Memory B cell (primary cell): ENCODE results near the gene UNC119B.

Experiments
- ATAC-seq: fragments of 150-1000 bp; cut with Tn5 transposase; 2 replicates; pipeline ENCODE4 v1.10.0; 2021; ENCODE audit warnings: low read depth, mild to moderate bottlenecking, moderate library complexity
- DNase-seq, 2 donors: peaks; one replicate each; pipeline ENCODE4 v3.0.0; 2022; ENCODE audit warnings: low spot score in 2 of 2
- H3K27ac Mint-ChIP-seq: one replicate; pipeline ENCODE4 v1.8.0; 2022; ENCODE audit warnings: mild to moderate bottlenecking, moderate library complexity, mixed read lengths
- H3K27me3 Mint-ChIP-seq: one replicate; pipeline ENCODE4 v1.8.0; 2022; ENCODE audit warnings: mixed read lengths
- H3K36me3 Mint-ChIP-seq: one replicate; pipeline ENCODE4 v1.8.0; 2022; ENCODE audit warnings: mild to moderate bottlenecking, mixed read lengths
- H3K4me1 Mint-ChIP-seq: one replicate; pipeline ENCODE4 v1.8.0; 2022; ENCODE audit warnings: mixed read lengths
- H3K4me3 Mint-ChIP-seq: one replicate; pipeline ENCODE4 v1.8.0; 2022; ENCODE audit warnings: mild to moderate bottlenecking, moderate library complexity, mixed read lengths
- H3K9me3 Mint-ChIP-seq: one replicate; pipeline ENCODE4 v1.8.0; 2022; ENCODE audit warnings: mixed read lengths

Gene UNC119B

DNA sequence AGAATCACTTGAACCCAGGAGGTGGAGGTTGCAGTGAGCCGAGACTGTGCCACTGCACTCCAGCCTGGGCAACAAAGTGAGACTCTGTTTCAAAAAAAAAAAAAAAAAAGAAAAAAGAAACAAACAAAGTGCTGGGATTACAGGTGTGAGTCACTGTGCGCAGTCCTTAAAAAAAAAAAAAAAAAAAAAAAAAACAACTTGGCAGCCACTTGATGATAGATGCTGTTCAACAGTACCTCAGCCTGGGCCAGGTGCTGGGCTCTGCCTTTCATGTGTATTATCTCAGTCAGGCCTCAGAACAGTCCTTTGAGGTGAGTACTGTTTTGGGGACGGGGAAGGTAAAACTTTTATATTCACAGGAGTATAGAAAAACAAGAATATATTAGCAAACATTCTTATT, 24.9 kb downstream of the UNC119B start:
- Mint-ChIP-seq H3K36me3 (peaks cover 13% of the 10 kb centered on the region), H3K27ac (no peak overlapping the region), H3K9me3 (no peaks in the 10 kb centered on the region), H3K4me3 (no peak overlapping the region), H3K27me3 (no peaks in the 10 kb centered on the region), H3K4me1 (no peaks in the 10 kb centered on the region)
- ATAC-seq (no peak), DNase-seq (no peak)

DNA sequence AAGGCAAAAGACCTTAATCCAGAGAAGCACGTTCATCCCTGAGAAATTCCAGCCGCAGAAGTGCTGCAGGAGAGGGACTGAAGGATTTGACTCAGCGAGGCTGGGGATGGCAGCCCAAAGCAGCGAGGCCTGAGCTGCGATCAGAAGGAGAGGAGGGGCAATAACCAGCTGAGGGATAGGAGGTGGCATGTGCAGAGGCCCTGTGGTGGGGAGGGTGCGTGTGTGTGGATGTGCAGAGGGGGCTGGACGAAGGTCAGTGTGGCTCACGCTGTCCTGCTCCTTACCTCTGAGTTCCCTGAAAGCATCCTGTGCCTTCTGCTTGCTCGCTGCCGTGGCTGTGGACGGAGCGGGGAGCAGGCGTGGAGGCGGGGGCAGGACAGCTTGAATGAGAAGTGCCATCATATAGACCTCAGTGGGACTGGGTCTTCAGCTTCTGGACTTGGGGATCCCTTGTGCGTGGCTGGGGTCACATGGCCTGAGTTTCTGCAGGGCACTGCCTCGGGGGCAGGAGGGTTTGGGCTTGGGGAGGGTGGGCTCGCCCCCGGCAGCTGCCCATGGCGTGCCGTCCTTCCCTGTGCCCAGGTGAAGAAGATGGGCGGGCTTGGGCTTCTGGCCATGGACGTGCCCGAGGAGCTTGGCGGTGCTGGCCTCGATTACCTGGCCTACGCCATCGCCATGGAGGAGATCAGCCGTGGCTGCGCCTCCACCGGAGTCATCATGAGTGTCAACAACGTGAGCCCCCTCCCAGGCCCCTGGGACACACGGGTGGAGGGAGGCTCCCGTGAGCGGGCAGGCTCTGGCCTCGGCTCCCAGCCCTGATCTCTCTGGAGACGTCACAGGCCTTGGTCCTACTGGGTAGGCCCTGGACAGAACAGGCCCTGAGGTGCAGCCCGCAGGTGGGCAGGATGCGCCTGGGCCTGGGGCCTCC, 26.4 kb downstream of the UNC119B start:
- no peaks in the 10 kb centered on the region for H3K27me3 Mint-ChIP-seq
- ATAC-seq = no peak
- no peak overlapping the region for H3K27ac Mint-ChIP-seq
- peaks cover 8% of the 10 kb centered on the region for H3K36me3 Mint-ChIP-seq
- H3K9me3 Mint-ChIP-seq = no peaks in the 10 kb centered on the region
- no peak overlapping the region for H3K4me3 Mint-ChIP-seq
- H3K4me1 Mint-ChIP-seq = no peaks in the 10 kb centered on the region
- no peak for DNase-seq

DNA sequence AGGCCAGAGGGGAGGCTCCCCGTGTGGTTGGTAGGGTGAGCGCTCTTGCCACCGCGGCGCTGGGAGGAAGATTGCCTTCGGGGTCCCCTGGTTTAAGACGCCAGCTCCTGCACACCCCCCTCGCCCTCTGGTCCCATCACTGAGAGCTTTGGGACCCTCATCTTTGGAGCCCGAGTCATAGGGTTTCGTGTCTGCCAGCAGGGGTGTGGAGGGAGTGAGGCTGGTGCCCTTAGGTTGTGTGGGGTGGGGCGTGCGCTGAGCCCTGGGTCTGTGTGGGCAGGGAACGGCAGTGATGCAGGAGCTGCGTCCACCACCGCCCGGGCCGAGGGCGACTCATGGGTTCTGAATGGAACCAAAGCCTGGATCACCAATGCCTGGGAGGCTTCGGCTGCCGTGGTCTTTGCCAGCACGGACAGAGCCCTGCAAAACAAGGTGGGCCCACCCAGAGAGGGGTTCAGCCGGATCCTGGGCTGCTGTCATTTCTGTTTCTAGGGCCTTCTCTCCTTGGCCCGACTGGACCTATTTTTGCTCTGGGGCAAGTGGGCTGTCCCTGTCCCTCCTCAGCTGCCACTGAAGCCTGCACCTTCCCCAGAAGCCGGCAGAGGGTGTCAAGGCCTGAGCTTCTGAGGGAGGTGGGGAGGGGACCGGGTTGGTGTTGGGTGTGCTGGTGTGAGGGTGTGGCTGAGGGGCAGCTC, 27.4 kb downstream of the UNC119B start:
- Mint-ChIP-seq H3K27me3 (no peaks in the 10 kb centered on the region), H3K4me1 (no peaks in the 10 kb centered on the region), H3K4me3 (no peak overlapping the region), H3K36me3 (peaks cover 8% of the 10 kb centered on the region), H3K27ac (no peak overlapping the region), H3K9me3 (no peaks in the 10 kb centered on the region)
- ATAC-seq (no peak), DNase-seq (no peak)

DNA sequence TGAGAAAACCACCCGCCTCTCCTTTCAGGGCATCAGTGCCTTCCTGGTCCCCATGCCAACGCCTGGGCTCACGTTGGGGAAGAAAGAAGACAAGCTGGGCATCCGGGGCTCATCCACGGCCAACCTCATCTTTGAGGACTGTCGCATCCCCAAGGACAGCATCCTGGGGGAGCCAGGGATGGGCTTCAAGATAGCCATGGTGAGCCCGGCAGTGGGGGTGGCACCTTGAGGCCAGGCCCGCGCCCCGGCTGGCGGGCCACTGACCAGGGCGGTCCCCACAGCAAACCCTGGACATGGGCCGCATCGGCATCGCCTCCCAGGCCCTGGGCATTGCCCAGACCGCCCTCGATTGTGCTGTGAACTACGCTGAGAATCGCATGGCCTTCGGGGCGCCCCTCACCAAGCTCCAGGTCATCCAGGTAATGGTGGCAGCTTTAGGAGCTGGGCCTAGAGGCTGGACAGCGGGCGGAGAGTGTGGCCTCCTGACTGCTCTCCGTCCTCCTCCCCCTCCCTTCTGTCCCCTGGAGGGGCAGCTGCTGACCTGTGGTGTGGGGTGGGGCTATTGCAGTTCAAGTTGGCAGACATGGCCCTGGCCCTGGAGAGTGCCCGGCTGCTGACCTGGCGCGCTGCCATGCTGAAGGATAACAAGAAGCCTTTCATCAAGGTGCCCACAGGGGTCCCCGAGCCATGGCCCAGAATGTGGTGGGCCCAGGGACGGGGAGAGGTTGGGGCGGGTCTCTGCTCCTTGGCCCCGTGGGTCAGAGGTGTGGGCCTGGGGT, 28.2 kb downstream of the UNC119B start:
- H3K27me3 Mint-ChIP-seq = no peaks in the 10 kb centered on the region
- H3K36me3 Mint-ChIP-seq = peaks cover 8% of the 10 kb centered on the region
- no peaks in the 10 kb centered on the region for H3K4me1 Mint-ChIP-seq
- no peak overlapping the region for H3K4me3 Mint-ChIP-seq
- no peak overlapping the region for H3K27ac Mint-ChIP-seq
- DNase-seq (no peak), ATAC-seq (no peak)
- no peaks in the 10 kb centered on the region for H3K9me3 Mint-ChIP-seq

GRCh38 chr12:120739031-120739762, 28.9 kb downstream of the UNC119B start:
- DNase-seq (no peak), ATAC-seq (no peak)
- no peaks in the 10 kb centered on the region for H3K4me1 Mint-ChIP-seq
- no peak overlapping the region for H3K27ac Mint-ChIP-seq
- H3K4me3 Mint-ChIP-seq = no peak overlapping the region
- H3K27me3 Mint-ChIP-seq = peaks cover 2% of the 10 kb centered on the region
- peaks cover 4% of the 10 kb centered on the region for H3K36me3 Mint-ChIP-seq
- no peaks in the 10 kb centered on the region for H3K9me3 Mint-ChIP-seq

- H3K27ac Mint-ChIP-seq = no peak overlapping the region
- H3K4me1 Mint-ChIP-seq = no peaks in the 10 kb centered on the region
- peaks cover 2% of the 10 kb centered on the region for H3K36me3 Mint-ChIP-seq
- no peaks in the 10 kb centered on the region for H3K9me3 Mint-ChIP-seq
- no peak overlapping the region for H3K4me3 Mint-ChIP-seq
- H3K27me3 Mint-ChIP-seq = peaks cover 2% of the 10 kb centered on the region
- ATAC-seq = no peak
- DNase-seq = no peak
Measured at GRCh38 chr12:120739821-120740613, 29.8 kb downstream of the UNC119B start.

DNA sequence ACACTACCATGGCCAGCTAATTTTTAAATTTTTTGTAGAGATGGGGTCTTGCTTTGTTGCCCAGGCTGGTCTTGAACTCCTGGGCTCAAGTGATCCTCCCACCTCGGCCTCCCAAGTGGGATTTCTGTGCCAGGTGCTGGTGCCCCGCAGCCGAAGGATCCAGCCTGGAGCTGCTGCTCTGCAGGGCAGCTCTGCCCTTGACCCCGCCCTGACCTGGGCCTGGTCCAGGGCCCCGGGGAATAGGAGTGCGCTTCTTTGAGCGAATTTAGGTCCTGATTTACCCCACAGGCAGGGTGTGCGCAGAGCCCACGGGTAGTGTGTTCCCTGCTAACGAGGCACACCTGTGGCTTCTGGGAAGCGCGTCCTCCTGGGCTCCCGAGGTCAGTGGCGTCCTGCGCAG, 30.6 kb downstream of the UNC119B start:
- Mint-ChIP-seq H3K9me3 (no peaks in the 10 kb centered on the region), H3K27ac (no peak overlapping the region), H3K4me1 (no peaks in the 10 kb centered on the region), H3K27me3 (peaks cover 2% of the 10 kb centered on the region), H3K4me3 (no peak overlapping the region), H3K36me3 (peaks cover 2% of the 10 kb centered on the region)
- no peak for ATAC-seq
- no peak for DNase-seq

- Mint-ChIP-seq H3K4me3 (no peak overlapping the region), H3K27ac (no peak overlapping the region), H3K9me3 (no peaks in the 10 kb centered on the region), H3K27me3 (peaks cover 2% of the 10 kb centered on the region), H3K36me3 (no peaks in the 10 kb centered on the region), H3K4me1 (no peaks in the 10 kb centered on the region)
- ATAC-seq (no peak), DNase-seq (no peak)
Measured at GRCh38 chr12:120741476-120742421, 31.5 kb downstream of the UNC119B start.

- no peaks in the 10 kb centered on the region for H3K4me1 Mint-ChIP-seq
- no peak for DNase-seq
Measured at GRCh38 chr12:120744922-120745493, 34.8 kb downstream of the UNC119B start.

DNA sequence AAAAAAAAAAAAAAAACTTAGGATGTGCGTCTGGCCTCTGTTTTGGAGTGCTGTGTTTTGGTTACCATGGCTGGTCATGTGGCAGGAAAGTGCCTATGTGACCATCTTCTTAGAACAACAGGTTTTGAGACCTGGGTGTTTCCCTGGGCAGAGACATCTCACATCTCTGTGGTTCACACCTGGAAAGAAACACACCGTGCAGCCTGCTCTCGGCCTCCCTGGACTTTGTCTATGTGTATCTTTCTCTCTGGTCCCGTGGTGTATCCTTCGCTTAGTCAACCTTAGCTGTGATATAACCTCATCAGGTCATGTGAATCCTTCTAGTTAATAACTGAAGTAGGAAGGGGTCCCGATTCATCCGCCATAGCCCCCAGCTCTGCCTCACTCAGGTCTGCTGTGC, 38.0 kb downstream of the UNC119B start:
- no peak for DNase-seq
- peaks cover 2% of the 10 kb centered on the region for H3K27me3 Mint-ChIP-seq
- ATAC-seq = peak; percentile 39

More at GRCh38 chr12:120744922-120745493, 34.8 kb downstream of the UNC119B start:
- no peaks in the 10 kb centered on the region for H3K36me3 Mint-ChIP-seq
- H3K4me3 Mint-ChIP-seq = no peak overlapping the region
- no peaks in the 10 kb centered on the region for H3K9me3 Mint-ChIP-seq
- no peak for ATAC-seq
- H3K27me3 Mint-ChIP-seq = peaks cover 2% of the 10 kb centered on the region
- H3K27ac Mint-ChIP-seq = no peak overlapping the region

GRCh38 chr12:120749256-120749655, 39.0 kb downstream of the UNC119B start:
- DNase-seq (no peak), ATAC-seq (no peak)
- Mint-ChIP-seq H3K9me3 (peaks cover 1% of the 10 kb centered on the region), H3K27ac (no peak overlapping the region), H3K36me3 (peaks cover 1% of the 10 kb centered on the region), H3K4me1 (peaks cover 2% of the 10 kb centered on the region), H3K4me3 (no peak overlapping the region), H3K27me3 (peaks cover 1% of the 10 kb centered on the region)

More for the DNA sequence above, 38.0 kb downstream of the UNC119B start:
- Mint-ChIP-seq H3K27ac (no peak overlapping the region), H3K36me3 (no peaks in the 10 kb centered on the region), H3K9me3 (no peaks in the 10 kb centered on the region), H3K4me1 (no peaks in the 10 kb centered on the region), H3K4me3 (no peak overlapping the region)

DNA sequence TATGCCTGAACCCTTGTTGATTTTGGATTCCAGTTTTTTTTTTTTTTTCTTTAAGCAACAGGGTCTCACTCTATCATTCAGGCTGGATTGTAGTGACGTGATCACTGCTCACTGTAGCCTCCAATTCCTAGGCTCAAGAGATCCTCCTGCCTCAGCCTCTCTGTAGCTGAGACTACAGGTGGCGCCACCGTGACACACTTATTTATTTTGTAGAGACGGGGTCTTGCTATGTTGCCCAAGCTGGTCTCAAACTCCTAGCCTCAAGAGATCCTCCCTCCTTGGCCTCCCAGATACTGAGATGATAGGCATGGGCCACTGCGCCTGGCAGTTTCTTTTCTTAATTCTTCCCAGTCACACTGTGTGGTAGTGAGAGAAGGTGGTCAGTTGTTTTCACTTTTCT, 40.5 kb downstream of the UNC119B start:
- Mint-ChIP-seq H3K27ac (no peak overlapping the region), H3K9me3 (peaks cover 7% of the 10 kb centered on the region), H3K27me3 (peaks cover 1% of the 10 kb centered on the region), H3K4me1 (peaks cover 2% of the 10 kb centered on the region), H3K4me3 (no peak overlapping the region), H3K36me3 (peaks cover 1% of the 10 kb centered on the region)
- no peak for DNase-seq
- no peak for ATAC-seq
